Ishikawa (cell line): ENCODE results near the gene LSM12.

ENCODE experiments used
- CEBPB ChIP-seq: IDR thresholded peaks from 2 replicates; pipeline ENCODE4 v1.6.1; 2012
- EGR1 ChIP-seq: IDR thresholded peaks from 2 replicates; pipeline ENCODE4 v1.6.1; 2012
- USF1 ChIP-seq: IDR thresholded peaks from 2 replicates; pipeline ENCODE4 v1.6.1; 2012

GRCh38 chr17:44066204-44066930 is at the start of gene LSM12:
- TF ChIP-seq USF1 (no peak), EGR1 (no peak), CEBPB (peak; percentile 28; the same call in 1 of the 2 replicates)
